RWPE1 (cell line): ENCODE results near the gene HJV.
A peak's percentile ranks its signal among the peaks of the same experiment; 100 is the strongest.
"Not testable (repeated sequence)": the region's sequence is repeated elsewhere in the genome, so short reads cannot be mapped to it uniquely, and the experiment has no call there.

ENCODE experiments used
- CTCF ChIA-PET: fragments of 350-600 bp; sonication (Branson Sonifier 250); formaldehyde crosslinking; extraction: SDS; loops from one replicate; lab custom pipeline; 2021; lab: Yijun Ruan, JAX
- POLR2A ChIA-PET: fragments of 400-600 bp; formaldehyde crosslinking; extraction: SDS; loops from one replicate; lab custom pipeline; 2020; ENCODE audit warnings: antibody characterized with exemption; ENCODE audit not compliant: low non-redundant PET; lab: Yijun Ruan, JAX
- DNase-seq: peaks from one replicate; pipeline ENCODE4 v3.0.0; 2012; ENCODE audit warnings: low spot score
- H3K27ac ChIP-seq: fragments of 450-650 bp; 2 replicates; pipeline ENCODE4 v1.5.1; 2017
- CTCF ChIP-seq: fragments of 450-650 bp; conservative IDR thresholded peaks from 2 replicates; pipeline ENCODE4 v1.5.1; 2017; ENCODE audit warnings: low read depth, mild to moderate bottlenecking

The HJV gene

GRCh38 chr1:146021622-146022402 lies at the start of gene HJV:
Gene HJV (minus strand): TSS chr1:146021735. CDS start chr1:146020231, 1,504 bp downstream.
- TF ChIP-seq CTCF = no peak
- CTCF ChIA-PET = interaction anchor here (0.6 to 1.7 kb wide), 5 partner anchors 14 to 284 kb away, joined by 3 to 6 read pairs (median 4); partner anchors contain the start of gene NUDT17
- DNase-seq = no peak
- POLR2A ChIA-PET = interaction anchor here (0.5 kb wide), 1 partner anchor 14 kb away, joined by 3 read pairs; no protein-coding TSS in a partner anchor
- no peak within 1 kb of the TSS for H3K27ac ChIP-seq

- POLR2A ChIA-PET, CTCF ChIA-PET, H3K27ac ChIP-seq, DNase-seq: not testable (repeated sequence)
Measured at GRCh38 chr1:146059148-146059547, 37.6 kb upstream of the HJV start.

- CTCF ChIA-PET = interaction anchor here (0.6 kb wide), 1 partner anchor 9 kb away, joined by 3 read pairs; no protein-coding TSS in a partner anchor
Measured at GRCh38 chr1:146051852-146052676, 30.5 kb upstream of the HJV start.

GRCh38 chr1:146051452-146051851 lies 29.9 kb upstream of the HJV start:
- no peak for TF ChIP-seq CTCF
- H3K27ac ChIP-seq = peak overlapping the region; percentile 85
- POLR2A ChIA-PET = interaction anchor here (0.8 kb wide), 1 partner anchor 14 kb away, joined by 4 read pairs; no protein-coding TSS in a partner anchor
- DNase-seq = no peak
- CTCF ChIA-PET = interaction anchor here (0.6 kb wide), 1 partner anchor 8 kb away, joined by 3 read pairs; no protein-coding TSS in a partner anchor

More at GRCh38 chr1:146051852-146052676, 30.5 kb upstream of the HJV start:
- DNase-seq = peak; percentile 92
- H3K27ac ChIP-seq = peak overlapping the region; percentile 85
- POLR2A ChIA-PET = interaction anchor here (0.6 to 0.8 kb wide), 2 partner anchors 13 to 14 kb away, joined by 3 to 4 read pairs; no protein-coding TSS in a partner anchor

- CTCF ChIA-PET, H3K27ac ChIP-seq, DNase-seq, POLR2A ChIA-PET: not testable (repeated sequence)
Measured at GRCh38 chr1:146050652-146050963, 29.1 kb upstream of the HJV start.

GRCh38 chr1:146049866-146050651 lies 28.5 kb upstream of the HJV start:
- H3K27ac ChIP-seq, POLR2A ChIA-PET, CTCF ChIA-PET, DNase-seq: not testable (repeated sequence)

- POLR2A ChIA-PET = no interaction called here
- H3K27ac ChIP-seq = no peak overlapping the region
- no peak for TF ChIP-seq CTCF
- CTCF ChIA-PET = no interaction called here
- no peak for DNase-seq
Measured at GRCh38 chr1:146049436-146049835, 27.9 kb upstream of the HJV start.

GRCh38 chr1:146048514-146049115 lies 27.1 kb upstream of the HJV start:
- DNase-seq, H3K27ac ChIP-seq, POLR2A ChIA-PET, CTCF ChIA-PET: not testable (repeated sequence)
